IMR-90 (cell line): ENCODE measurements around the gene FTSJ3.

Source experiments
- CTCF ChIP-seq: conservative IDR thresholded peaks from 2 replicates; pipeline ENCODE4 v1.5.1; 2012; ENCODE audit warnings: mild to moderate bottlenecking, low read depth, low read length, improper control_type of control experiment
- POLR2A ChIP-seq: IDR thresholded peaks from 2 replicates; pipeline ENCODE4 v1.6.1; 2012; ENCODE audit warnings: mild to moderate bottlenecking, low read depth, low read length
- RFX5 ChIP-seq: IDR thresholded peaks from 2 replicates; pipeline ENCODE4 v1.8.0; 2012; ENCODE audit warnings: low read depth, mild to moderate bottlenecking, low read length, moderate library complexity

GRCh38 chr17:63830278-63830677 lies 2.8 kb upstream of the FTSJ3 start:
- TF ChIP-seq CTCF (no peak), RFX5 (no peak), POLR2A (no peak)
